Upper lobe of left lung (tissue), 6 donors: ENCODE data around the gene KRT23. TPM values are rescaled to one million over a fixed set of nuclear protein-coding genes. Genes with fewer than 3 reads are reported as not detected.

Experiments
- ATAC-seq, 2 donors: fragments of 200-7000 bp; cut with Tn5 transposase; one replicate each; pipeline ENCODE4 v1.9.1; 2022; ENCODE audit warnings: mild to moderate bottlenecking in 2 of 2, moderate library complexity in 2 of 2; ENCODE audit not compliant: low FRiP score in 2 of 2
- DNase-seq, 2 donors: peaks; one replicate each; pipeline ENCODE4 v3.0.0-alpha.2; 2019 to 2020
- H3K27ac ChIP-seq, 4 donors: fragments of 200-600 bp; sonication (generic); one replicate each; pipeline ENCODE4 v1.5.1; 2016 to 2019
- H3K27me3 ChIP-seq, 4 donors: fragments of 200-600 bp; sonication (generic); one replicate each; pipeline ENCODE4 v1.5.1; 2017 to 2019
- H3K36me3 ChIP-seq, 4 donors: fragments of 200-600 bp; sonication (generic); one replicate each; pipeline ENCODE4 v1.5.1; 2016 to 2019
- H3K4me1 ChIP-seq, 4 donors: fragments of 200-600 bp; sonication (generic); one replicate each; pipeline ENCODE4 v1.5.1; 2018 to 2019
- H3K4me3 ChIP-seq, 4 donors: fragments of 200-600 bp; sonication (generic); one replicate each; pipeline ENCODE4 v1.5.1; 2017 to 2019; ENCODE audit warnings: mild to moderate bottlenecking in 2 of 4, moderate library complexity in 1 of 4
- H3K9me3 ChIP-seq, 4 donors: fragments of 200-600 bp; sonication (generic); one replicate each; pipeline ENCODE4 v1.5.1; 2018 to 2019
- CTCF ChIP-seq, 6 experiments: fragments of 450-650 bp in 4 of 6; fragments of 200-600 bp in 2 of 6; sonication (generic) in 2 of 6; IDR thresholded peaks; one replicate each; pipeline ENCODE4 v1.5.1; 2016 to 2019; ENCODE audit warnings: antibody characterized with exemption in 6 of 6
- EP300 ChIP-seq, 4 donors: sonication (generic); formaldehyde crosslinking; IDR thresholded peaks; one replicate each; pipeline ENCODE4 v1.5.1; 2017; ENCODE audit warnings: antibody characterized with exemption in 4 of 4, control low read depth in 2 of 4
- POLR2A ChIP-seq, 4 donors: fragments of 450-650 bp; IDR thresholded peaks; one replicate each; pipeline ENCODE4 v1.5.1; 2016 to 2017; ENCODE audit warnings: antibody characterized with exemption in 4 of 4, mild to moderate bottlenecking in 2 of 4
- POLR2AphosphoS5 ChIP-seq, 2 donors: sonication (generic); formaldehyde crosslinking; IDR thresholded peaks; one replicate each; pipeline ENCODE4 v1.5.1; 2017; ENCODE audit warnings: antibody characterized with exemption in 2 of 2
- WGBS, 2 donors: methylation state at CpG; one replicate each; pipeline ENCODE4 v1.1.5; 2017 to 2018; 5-methylcytosine and 5-hydroxymethylcytosine counted together
- total RNA-seq, 6 donors: library from RNA; depleted of rRNA in 4 of 6; stranded (reverse); fragments of >200 nt in 4 of 6; gene quantifications; one replicate each; pipeline versions ENCODE4 v1.1.0 to v1.2.1, GENCODE V29; 2016 to 2021
- donor health status: DM: no; HTN: no; CAD: no; lungs with moderate emphysema.
- donor health status: DM: no; HTN: yes; CAD: no; lungs with severe emphysema.

Gene KRT23
- total RNA-seq, 6 donors from 2014 or later = 0.49 to 10.7 (median 3.1) TPM

- TF ChIP-seq POLR2AphosphoS5 (IDR thresholded peaks at IDR 0.05) (no peak), EP300 (IDR thresholded peaks at IDR 0.05) (no peak), CTCF (IDR thresholded peaks at IDR 0.05) (no peak), POLR2A (IDR thresholded peaks at IDR 0.05) (no peak)
- 64 to 67% methylated on average over 11 to 13 of the region's 13 CpGs for WGBS, 2 donors
Observed at GRCh38 chr17:40978575-40979151, 41.2 kb upstream of the KRT23 start.

GRCh38 chr17:40975516-40975915 lies 38.1 kb upstream of the KRT23 start:
- ATAC-seq (no peak), DNase-seq (no peak)
- Histone ChIP-seq H3K27ac (no peak overlapping the region), H3K9me3 (no peaks in the 10 kb centered on the region), H3K36me3 (no peaks in the 10 kb centered on the region), H3K4me3 (no peak overlapping the region), H3K27me3 (no peaks in the 10 kb centered on the region), H3K4me1 (no peaks in the 10 kb centered on the region)
- TF ChIP-seq CTCF (IDR thresholded peaks at IDR 0.05) (no peak), POLR2A (IDR thresholded peaks at IDR 0.05) (no peak), EP300 (IDR thresholded peaks at IDR 0.05) (no peak), POLR2AphosphoS5 (IDR thresholded peaks at IDR 0.05) (no peak)

More at GRCh38 chr17:40978575-40979151, 41.2 kb upstream of the KRT23 start:
- DNase-seq (peak in 1 of 2 donors; percentile 22), ATAC-seq (no peak)
- Histone ChIP-seq H3K4me1 (no peaks in the 10 kb centered on the region), H3K9me3 (no peaks in the 10 kb centered on the region), H3K27ac (no peak overlapping the region), H3K27me3 (no peaks in the 10 kb centered on the region), H3K36me3 (no peaks in the 10 kb centered on the region), H3K4me3 (no peak overlapping the region)

GRCh38 chr17:40974366-40974765 lies 36.9 kb upstream of the KRT23 start:
- Histone ChIP-seq H3K9me3 (no peaks in the 10 kb centered on the region), H3K27me3 (no peaks in the 10 kb centered on the region), H3K4me3 (no peak overlapping the region), H3K27ac (no peak overlapping the region), H3K4me1 (no peaks in the 10 kb centered on the region), H3K36me3 (no peaks in the 10 kb centered on the region)
- ATAC-seq (no peak), DNase-seq (no peak)
- 87 to 94% methylated on average over 3 of the region's 3 CpGs for WGBS, 2 donors
- TF ChIP-seq POLR2A (IDR thresholded peaks at IDR 0.05) = no peak
- TF ChIP-seq POLR2AphosphoS5 (IDR thresholded peaks at IDR 0.05) = no peak
- no peak for TF ChIP-seq EP300 (IDR thresholded peaks at IDR 0.05)
- no peak for TF ChIP-seq CTCF (IDR thresholded peaks at IDR 0.05)

GRCh38 chr17:40967582-40967981 lies 30.1 kb upstream of the KRT23 start:
- H3K27ac ChIP-seq = no peak overlapping the region
- no peaks in the 10 kb centered on the region for H3K9me3 ChIP-seq
- no peak for ATAC-seq
- no peak for DNase-seq
- H3K4me1 ChIP-seq = no peaks in the 10 kb centered on the region
- H3K4me3 ChIP-seq = no peak overlapping the region
- no peak for TF ChIP-seq POLR2A (IDR thresholded peaks at IDR 0.05)
- TF ChIP-seq EP300 (IDR thresholded peaks at IDR 0.05) = no peak
- no peak for TF ChIP-seq POLR2AphosphoS5 (IDR thresholded peaks at IDR 0.05)
- TF ChIP-seq CTCF (IDR thresholded peaks at IDR 0.05) = no peak
- 85 to 100% methylated on average over 1 of the region's 1 CpG for WGBS, 2 donors
- H3K36me3 ChIP-seq = no peaks in the 10 kb centered on the region
- H3K27me3 ChIP-seq = no peaks in the 10 kb centered on the region

- TF ChIP-seq POLR2AphosphoS5 (IDR thresholded peaks at IDR 0.05) (no peak), POLR2A (IDR thresholded peaks at IDR 0.05) (no peak), EP300 (IDR thresholded peaks at IDR 0.05) (no peak), CTCF (IDR thresholded peaks at IDR 0.05) (no peak)
- ATAC-seq (no peak), DNase-seq (no peak)
- Histone ChIP-seq H3K27ac (no peak within 1 kb of the TSS), H3K27me3 (no peaks in the 10 kb centered on the region), H3K9me3 (no peaks in the 10 kb centered on the region), H3K4me3 (no peak within 1 kb of the TSS), H3K4me1 (no peaks in the 10 kb centered on the region), H3K36me3 (no peaks in the 10 kb centered on the region)
- 53 to 57% methylated on average over 1 of the region's 1 CpG for WGBS, 2 donors
Observed at GRCh38 chr17:40966848-40967247, 29.4 kb upstream of the KRT23 start, which contains the start of gene KRT39. Gene KRT39 (minus strand): TSS chr17:40966948. CDS start chr17:40966856, 92 bp downstream.
